ENCODE measurements around the gene PTPN23.

GRCh38 chr3:47433796-47434195 lies 53.0 kb downstream of the PTPN23 start:
- no peak for TF ChIP-seq CTCF (IDR thresholded peaks at IDR 0.05)
- TF ChIP-seq POLR2A (IDR thresholded peaks at IDR 0.05): no peak

Data from right lobe of liver (tissue), 4 donors.